NK-92 (cell line): ENCODE data around the gene ARHGAP8.

Experiments used
- DNase-seq: peaks from one replicate; lab custom pipeline; 2025; ENCODE audit not compliant: unreplicated experiment; lab: John Stamatoyannopoulos, UW

ARHGAP8 gene

GRCh38 chr22:44752285-44753188, at the start of gene ARHGAP8:
TSS of gene ARHGAP8 (plus strand) at chr22:44752575. CDS start at chr22:44786528, 33,953 bp downstream.
- DNase-seq = no peak

DNA sequence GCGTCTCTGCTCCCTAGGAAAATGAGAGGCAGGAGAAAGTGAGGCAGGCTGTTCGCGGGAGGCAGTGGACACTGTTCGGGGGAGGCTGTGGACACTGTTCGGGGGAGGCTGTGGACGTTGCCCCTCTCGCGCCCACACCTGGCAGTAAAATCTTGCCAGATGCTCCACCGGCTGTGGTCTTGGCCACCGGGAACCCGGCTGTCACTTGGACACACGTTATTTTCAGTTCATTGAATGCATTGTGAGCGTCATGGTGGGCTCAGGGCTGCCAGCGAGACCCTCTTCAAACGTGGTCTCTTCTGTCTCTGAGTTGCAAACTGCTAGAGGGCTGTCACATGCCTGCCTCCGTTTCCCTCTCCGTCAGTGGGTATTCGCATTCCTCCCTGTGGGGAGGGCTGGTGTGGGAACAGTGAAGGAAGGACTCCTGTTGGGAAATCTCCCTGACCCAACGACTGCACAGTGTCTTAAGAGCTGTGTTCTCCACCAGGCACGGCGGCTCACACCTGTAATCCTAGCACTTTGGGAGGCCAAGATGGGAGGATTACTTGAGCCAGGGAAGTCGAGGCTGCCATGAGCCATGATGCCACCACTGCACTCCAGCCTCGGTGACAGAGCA, 49.0 kb upstream of the ARHGAP8 start:
- DNase-seq = no peak

GRCh38 chr22:44704159-44705021, 48.0 kb upstream of the ARHGAP8 start:
- no peak for DNase-seq

DNA sequence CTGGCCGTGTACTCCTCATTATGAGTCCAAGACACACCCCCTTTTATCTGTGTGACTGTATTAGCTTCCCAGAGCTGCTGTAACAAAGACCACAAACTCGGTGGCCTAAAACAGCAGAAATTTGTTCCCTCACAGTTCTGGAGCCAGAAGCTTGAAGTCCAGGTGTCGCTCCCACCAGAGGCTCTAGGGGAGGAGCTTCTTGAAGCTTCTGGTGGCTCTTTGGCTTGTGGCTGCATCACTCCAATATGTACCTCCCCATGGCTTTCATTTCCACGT, 47.4 kb upstream of the ARHGAP8 start:
- DNase-seq = no peak

DNA sequence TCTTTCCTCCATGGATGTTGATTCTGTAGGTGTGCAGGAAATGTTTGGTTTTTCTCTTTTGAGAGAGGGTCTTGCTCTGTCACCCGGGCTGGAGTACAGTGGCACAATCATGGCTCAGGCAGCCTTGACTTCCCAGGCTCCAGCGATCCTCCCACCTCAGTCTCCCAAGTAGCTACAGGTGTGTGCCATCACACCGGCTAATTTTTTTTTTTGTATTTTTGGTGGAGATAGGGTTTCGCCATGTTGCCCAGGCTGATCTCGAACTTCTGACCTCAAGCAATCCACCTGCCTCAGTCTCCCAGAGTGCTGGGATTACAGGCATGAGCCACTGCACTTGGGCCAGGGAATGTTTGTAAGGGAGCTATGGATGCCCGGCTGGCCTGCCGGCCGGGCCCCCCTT, 45.9 kb upstream of the ARHGAP8 start:
- DNase-seq = no peak

DNA sequence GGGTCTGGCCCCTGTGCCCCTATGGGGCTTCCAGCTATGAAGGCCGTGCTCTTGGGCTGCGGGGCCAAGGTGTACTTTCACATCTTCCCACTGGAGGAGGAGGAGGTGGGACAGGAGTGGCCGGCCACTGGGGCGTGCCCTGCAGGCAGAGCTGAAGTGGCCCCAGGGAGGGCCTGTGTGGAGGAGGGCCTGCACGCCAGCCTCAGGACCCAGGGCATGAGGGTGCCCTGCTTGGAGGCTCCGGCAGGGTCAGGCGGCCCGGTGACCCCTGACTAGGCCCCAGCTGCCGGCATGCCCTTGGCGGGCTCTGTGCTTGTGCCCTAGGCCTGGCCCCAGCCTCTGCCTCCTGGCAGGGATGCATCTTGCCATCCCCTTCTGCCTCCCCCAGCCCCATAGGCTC, 45.2 kb upstream of the ARHGAP8 start:
- DNase-seq = no peak

DNA sequence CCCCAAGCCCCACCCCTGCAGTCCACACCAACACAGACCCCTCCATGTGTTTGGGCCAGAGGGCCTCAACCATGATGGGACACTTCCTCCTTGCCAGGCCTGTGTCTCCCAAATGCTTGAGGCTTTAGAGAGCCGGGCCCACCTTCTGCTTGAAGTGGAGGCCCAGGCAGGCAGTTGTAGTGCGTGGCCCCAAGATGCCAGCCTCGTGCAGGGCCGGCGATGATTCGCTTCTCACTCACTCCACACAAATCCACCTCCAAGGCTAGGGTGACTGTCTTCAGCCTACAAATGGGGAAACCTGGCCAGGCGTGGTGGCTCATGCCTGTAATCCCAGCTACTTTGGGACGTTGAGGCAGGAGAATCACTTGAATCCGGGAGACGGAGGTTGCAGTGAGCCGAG, 44.6 kb upstream of the ARHGAP8 start:
- no peak for DNase-seq

DNA sequence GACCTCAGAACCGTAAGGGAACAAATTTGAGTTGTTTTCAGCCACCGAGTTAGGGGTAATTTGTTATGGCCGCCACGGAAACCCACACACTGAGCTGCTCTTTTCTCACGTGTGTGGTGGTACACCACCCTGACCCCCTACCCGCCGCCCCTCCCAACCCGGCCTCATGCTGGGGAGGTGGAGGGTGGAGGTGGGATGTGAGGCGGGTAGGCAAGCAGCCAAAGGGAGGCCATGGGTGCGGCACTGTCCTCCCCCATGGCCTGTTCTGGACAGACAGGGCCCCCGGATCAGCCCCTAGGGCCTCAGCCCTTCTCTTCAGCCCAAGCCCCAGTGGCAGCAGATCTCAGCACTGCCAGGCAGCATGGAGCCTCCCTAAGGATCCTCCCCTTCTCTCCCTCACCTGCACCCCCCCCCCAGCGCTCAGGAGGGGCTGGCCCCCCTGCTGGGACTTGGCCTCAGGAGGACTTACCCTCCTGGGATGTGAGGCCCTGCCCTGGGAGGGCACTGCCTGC, 42.4 kb upstream of the ARHGAP8 start:
- no peak for DNase-seq

- DNase-seq = no peak
Measured at GRCh38 chr22:44710474-44711240, 41.7 kb upstream of the ARHGAP8 start.

- no peak for DNase-seq
Measured at GRCh38 chr22:44711241-44711560, 41.2 kb upstream of the ARHGAP8 start.

DNA sequence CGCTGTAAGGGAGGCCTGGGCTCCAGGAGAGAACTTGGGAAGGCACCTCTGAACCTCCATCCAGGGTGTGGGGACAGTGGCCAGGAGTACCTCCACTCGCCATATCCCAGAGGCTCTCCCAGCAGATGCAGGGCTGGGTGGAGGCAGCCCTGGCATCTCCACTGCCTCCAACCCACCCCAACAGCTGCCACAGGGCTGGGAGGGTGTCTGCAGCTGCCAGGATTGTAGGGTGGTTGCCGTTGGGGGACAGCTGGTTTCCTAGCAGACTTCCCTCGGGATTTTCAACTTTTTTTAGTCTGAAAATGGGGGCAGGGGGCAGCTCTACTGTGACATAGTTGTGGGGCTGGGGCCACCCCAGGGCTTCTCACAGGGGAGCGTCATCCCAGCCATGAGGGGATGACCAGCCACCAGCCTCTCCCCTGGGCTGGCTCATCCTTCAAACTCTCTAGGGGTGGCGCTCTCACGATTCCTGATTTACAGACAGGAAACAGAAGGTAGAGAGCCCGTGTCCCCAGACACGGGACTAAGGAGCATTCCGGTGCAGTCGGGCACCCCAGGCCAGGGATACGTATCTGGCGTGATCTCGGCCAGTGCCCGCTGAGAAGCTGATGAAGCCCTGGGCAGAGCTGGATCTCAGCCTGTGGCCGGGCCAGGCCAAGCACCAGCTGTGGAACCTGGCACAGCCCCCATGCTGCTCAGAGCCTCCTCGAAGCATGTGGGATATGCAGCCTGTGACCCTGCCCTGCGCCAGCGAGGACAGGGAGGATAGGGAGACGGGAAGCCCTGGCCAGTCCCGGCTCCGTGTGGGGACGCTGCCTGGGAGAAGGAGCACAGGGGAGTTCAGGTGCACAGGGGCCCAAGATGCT, 40.5 kb upstream of the ARHGAP8 start:
- DNase-seq = no peak

GRCh38 chr22:44712962-44713361, 39.4 kb upstream of the ARHGAP8 start:
- no peak for DNase-seq

DNA sequence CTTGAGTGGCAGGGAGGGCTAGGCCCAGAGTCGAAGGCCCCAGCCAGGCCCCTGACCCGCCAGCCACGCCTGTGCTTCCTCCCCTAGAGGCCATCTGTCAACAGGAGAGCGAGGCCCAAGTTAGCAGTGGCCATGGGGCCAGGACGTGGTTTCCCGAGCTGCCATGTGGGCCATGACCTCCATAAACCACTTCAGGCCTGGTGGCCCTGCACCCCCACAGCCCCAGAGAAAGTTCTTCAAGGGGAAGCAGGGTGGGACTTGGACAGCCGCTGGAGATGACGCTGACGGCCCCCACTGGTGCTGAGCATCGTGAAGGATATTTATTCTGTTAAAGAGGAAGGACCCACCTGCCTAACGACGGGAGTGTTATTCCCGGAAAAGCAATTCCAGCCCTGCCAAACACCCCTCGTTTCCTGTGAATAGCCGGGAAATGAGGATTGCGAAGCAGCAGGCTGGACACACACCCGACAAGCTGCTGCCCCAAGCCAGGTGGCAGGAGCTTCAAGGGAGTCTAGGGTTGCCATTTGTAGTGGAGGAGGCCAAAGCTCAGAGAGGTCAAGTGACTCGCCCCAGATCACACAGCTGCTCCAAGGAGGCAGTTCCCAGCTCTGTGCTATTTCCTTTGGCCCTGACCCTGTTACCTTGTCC, 37.5 kb upstream of the ARHGAP8 start:
- no peak for DNase-seq

DNA sequence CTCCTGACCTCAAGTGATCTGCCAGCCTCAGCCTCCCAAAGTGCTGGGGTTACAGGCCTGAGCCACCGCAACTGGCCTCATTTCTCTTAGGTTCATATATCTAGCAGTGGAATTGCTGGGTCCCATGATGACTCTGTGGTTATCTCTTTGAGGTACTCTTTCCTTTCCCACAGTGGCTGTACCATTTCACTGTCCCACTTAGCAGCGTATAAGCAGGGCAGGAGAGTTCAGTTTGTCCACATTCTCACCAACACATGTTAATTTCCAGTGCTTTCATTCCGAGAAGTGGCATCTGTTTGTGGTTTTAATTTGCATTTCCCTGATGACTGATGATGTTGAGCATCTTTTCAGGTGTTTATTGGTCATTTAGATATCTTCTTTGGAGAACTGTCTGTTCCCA, 34.0 kb upstream of the ARHGAP8 start:
- DNase-seq = no peak

DNA sequence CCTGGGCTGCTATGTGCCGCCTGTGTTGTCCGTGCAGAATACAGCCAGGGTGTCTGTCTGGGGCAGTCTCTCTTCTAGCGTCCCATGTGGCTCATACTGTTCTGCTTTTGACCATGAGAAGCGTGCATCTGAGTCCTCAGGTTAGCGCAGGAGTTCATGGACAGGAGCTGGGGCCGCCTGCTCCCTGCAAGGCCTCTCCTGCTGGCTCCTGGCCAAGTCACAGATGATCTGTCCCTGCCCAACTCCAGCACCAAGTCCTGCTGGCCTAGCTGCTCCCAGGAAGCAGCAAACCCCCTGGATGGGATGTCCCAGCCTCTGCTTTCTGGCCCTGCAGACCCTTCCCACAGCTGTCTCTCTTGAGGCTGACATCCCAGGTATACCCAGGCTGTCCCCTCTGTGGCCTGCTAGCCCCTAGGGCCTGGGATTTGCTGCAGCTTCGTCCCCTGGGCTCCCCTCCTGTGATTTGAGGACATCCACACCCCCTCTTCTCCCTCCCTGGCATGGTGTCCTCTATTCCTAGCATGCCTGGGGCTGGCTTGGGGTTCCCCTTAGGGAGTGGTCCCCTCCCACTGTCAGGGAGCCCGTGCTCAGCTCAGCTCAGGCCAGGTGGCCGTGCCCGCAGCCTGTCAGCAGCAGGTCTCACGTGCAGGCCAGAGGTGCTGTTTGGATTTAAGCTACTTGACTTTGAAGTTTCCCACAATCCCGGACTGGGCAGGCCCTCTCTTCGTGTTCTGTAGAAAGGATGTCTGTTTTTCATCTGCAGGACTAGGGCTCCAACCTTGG, 32.6 kb upstream of the ARHGAP8 start:
- DNase-seq = no peak

DNA sequence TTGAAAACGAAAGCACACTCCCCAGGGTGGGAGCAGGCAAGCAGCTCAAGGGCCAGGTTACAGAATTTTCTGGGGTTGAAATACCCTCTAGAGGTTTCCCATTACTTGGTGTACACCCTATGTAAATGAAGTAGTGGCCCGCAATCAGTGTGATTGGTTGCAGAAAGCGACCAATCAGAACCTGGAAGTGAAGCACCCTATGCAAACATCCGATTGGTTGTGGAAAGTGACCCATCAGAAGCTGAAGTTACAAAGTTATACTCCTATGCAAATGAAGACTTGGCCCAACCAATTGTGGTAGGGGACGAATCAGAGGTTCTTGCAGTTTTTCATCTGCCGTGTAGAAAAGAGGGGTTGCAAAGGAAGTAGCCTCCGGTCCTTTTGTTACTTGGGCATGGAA, 31.2 kb upstream of the ARHGAP8 start:
- no peak for DNase-seq

GRCh38 chr22:44722611-44723010, 29.8 kb upstream of the ARHGAP8 start:
- no peak for DNase-seq

DNA sequence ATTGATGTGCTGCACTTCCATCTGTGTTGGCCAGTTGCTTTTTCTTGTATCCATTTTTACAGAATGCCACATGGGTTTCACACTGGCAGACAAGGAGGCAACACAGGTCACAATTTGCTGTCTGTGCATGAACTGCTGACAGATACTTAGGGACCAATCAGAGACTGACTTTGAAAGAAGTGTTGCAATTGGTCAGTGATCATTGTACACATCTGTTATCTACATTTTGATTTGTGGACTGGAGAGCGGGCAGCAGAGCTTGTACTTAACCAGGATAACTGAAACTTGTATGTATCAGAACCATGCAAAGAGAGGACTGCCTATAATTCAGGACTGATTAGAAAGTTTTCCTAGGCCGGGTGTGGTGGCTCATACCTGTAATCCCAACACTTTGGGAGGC, 28.6 kb upstream of the ARHGAP8 start:
- no peak for DNase-seq

- no peak for DNase-seq
Measured at GRCh38 chr22:44724416-44724815, 28.0 kb upstream of the ARHGAP8 start.
